Ovary (tissue), 3 donors: ENCODE results near the gene SMIM24.

Source experiments
- CTCF ChIP-seq, 3 donors: fragments of 450-650 bp in 2 of 3; fragments of 200-600 bp in 1 of 3; IDR thresholded peaks; one replicate each; pipeline versions ENCODE4 v1.5.1 to v1.8.0; 2016 to 2022; ENCODE audit warnings: antibody characterized with exemption in 3 of 3, mild to moderate bottlenecking in 1 of 3
- EP300 ChIP-seq: sonication (generic); formaldehyde crosslinking; IDR thresholded peaks from one replicate; pipeline ENCODE4 v1.6.1; 2017; ENCODE audit warnings: antibody characterized with exemption
- POLR2A ChIP-seq: fragments of 450-650 bp; IDR thresholded peaks from one replicate; pipeline ENCODE4 v1.6.1; 2017; ENCODE audit warnings: antibody characterized with exemption, mild to moderate bottlenecking, moderate library complexity
- donor health status: DM: no; HTN: no; CAD: no.

DNA sequence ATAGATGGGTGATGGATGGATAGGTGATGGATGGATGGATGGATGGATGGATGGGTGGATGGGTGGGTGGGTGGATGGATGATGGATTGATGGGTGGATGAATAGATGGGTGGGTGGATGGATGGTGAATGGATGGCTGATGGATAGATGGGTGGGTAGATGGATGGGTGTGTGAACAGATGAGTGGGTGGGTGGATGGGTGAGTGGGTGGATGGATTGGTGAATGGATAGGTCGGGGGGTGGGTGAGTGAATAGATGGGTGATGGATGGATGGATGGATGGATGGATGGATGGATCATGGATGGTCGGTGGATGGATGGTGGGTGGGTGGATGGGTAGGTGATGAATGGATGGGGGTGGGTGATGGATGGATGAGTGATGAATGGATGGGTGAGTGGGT, 3.5 kb downstream of the SMIM24 start:
- no peak for TF ChIP-seq CTCF (IDR thresholded peaks at IDR 0.05)
- no peak for TF ChIP-seq POLR2A
- TF ChIP-seq EP300, result no peak
